ENCODE data around the gene PML. TPM values are rescaled to one million over a fixed set of nuclear protein-coding genes. Genes with fewer than 3 reads are reported as not detected.

PML gene
- total RNA-seq, 4 donors from 2014 or later = 55.9 to 141 (median 76.5) TPM

- Histone ChIP-seq H3K4me1 (peaks cover 37 to 71% of the 10 kb centered on the region in 2 donors), H3K27me3 (no peaks in the 10 kb centered on the region), H3K4me3 (replicated peaks in 1 of 3) (no peak overlapping the region), H3K9me3 (no peaks in the 10 kb centered on the region), H3K36me3 (no peaks in the 10 kb centered on the region), H3K27ac (peak overlapping the region; percentile 85 to 96 (median 93))
- no peak for DNase-seq
- 17 to 26% methylated on average over 5 of the region's 5 CpGs for WGBS, 2 donors
- intact Hi-C loops (cut with DNase I) = no loop called here
- peak in 1 of 6 experiments; percentile 3 for TF ChIP-seq CTCF (IDR thresholded peaks at IDR 0.05)
- TF ChIP-seq POLR2A (IDR thresholded peaks at IDR 0.05) = no peak
Measured at GRCh38 chr15:73981761-73982221, 12.7 kb upstream of the PML start.

- 2 to 5% methylated on average over 8 of the region's 8 CpGs for WGBS, 2 donors
- Histone ChIP-seq H3K27ac (peak overlapping the region; percentile 85 to 96 (median 93)), H3K4me3 (replicated peaks in 1 of 3) (no peak overlapping the region), H3K4me1 (peaks cover 37 to 77% of the 10 kb centered on the region in 2 donors), H3K9me3 (no peaks in the 10 kb centered on the region), H3K36me3 (no peaks in the 10 kb centered on the region), H3K27me3 (no peaks in the 10 kb centered on the region)
- TF ChIP-seq CTCF (IDR thresholded peaks at IDR 0.05) = peak in 3 of 6 experiments; percentile 7 to 19 (median 11)
- TF ChIP-seq POLR2A (IDR thresholded peaks at IDR 0.05) = no peak
- DNase-seq = peak; percentile 94 to 95
- intact Hi-C loops (cut with DNase I) = no loop called here
Measured at GRCh38 chr15:73982222-73982962, 12.1 kb upstream of the PML start.

GRCh38 chr15:73983211-73983727 is 11.2 kb upstream of the PML start:
- TF ChIP-seq POLR2A (IDR thresholded peaks at IDR 0.05) (no peak), CTCF (IDR thresholded peaks at IDR 0.05) (no peak)
- Histone ChIP-seq H3K9me3 (no peaks in the 10 kb centered on the region), H3K27me3 (no peaks in the 10 kb centered on the region), H3K4me3 (replicated peaks in 1 of 3) (no peak overlapping the region), H3K4me1 (peaks cover 37 to 83% of the 10 kb centered on the region in 2 donors), H3K27ac (peak overlapping the region; percentile 85 to 96 (median 93)), H3K36me3 (no peaks in the 10 kb centered on the region)
- intact Hi-C loops (cut with DNase I) = no loop called here
- peak; percentile 92 to 94 for DNase-seq
- WGBS, 2 donors = 2 to 15% methylated on average over 7 to 10 of the region's 10 CpGs

GRCh38 chr15:73983773-73984172 is 10.7 kb upstream of the PML start:
- peak overlapping the region; percentile 85 to 96 (median 93) for H3K27ac ChIP-seq
- 76 to 82% methylated on average over 6 to 7 of the region's 9 CpGs for whole genome bisulfite sequencing, 2 donors
- intact Hi-C loops (cut with DNase I) = no loop called here
- DNase-seq = no peak
- H3K4me1 ChIP-seq = peaks cover 37 to 85% of the 10 kb centered on the region in 2 donors
- H3K9me3 ChIP-seq = no peaks in the 10 kb centered on the region
- no peak for TF ChIP-seq POLR2A (IDR thresholded peaks at IDR 0.05)
- no peak for TF ChIP-seq CTCF (IDR thresholded peaks at IDR 0.05)
- H3K4me3 ChIP-seq (replicated peaks in 1 of 3) = no peak overlapping the region
- no peaks in the 10 kb centered on the region for H3K36me3 ChIP-seq
- H3K27me3 ChIP-seq = no peaks in the 10 kb centered on the region
